Suprapubic skin (tissue), 4 donors: ENCODE results near the gene UCN2. TPM values are rescaled to one million over a fixed set of nuclear protein-coding genes. Genes with fewer than 3 reads are reported as not detected.

Source experiments
- DNase-seq, 2 donors: peaks; one replicate each; pipeline ENCODE4 v3.0.0-alpha.2; 2019; ENCODE audit warnings: low spot score in 2 of 2
- H3K27ac ChIP-seq: fragments of 200-600 bp; sonication (generic); one replicate; pipeline ENCODE4 v1.5.1; 2019
- H3K27me3 ChIP-seq: fragments of 200-600 bp; sonication (generic); one replicate; pipeline ENCODE4 v1.5.1; 2019
- H3K36me3 ChIP-seq: fragments of 200-600 bp; sonication (generic); one replicate; pipeline ENCODE4 v1.5.1; 2019
- H3K4me1 ChIP-seq: fragments of 200-600 bp; sonication (generic); one replicate; pipeline ENCODE4 v1.5.1; 2019
- H3K4me3 ChIP-seq: fragments of 200-600 bp; sonication (generic); one replicate; pipeline ENCODE4 v1.5.1; 2019; ENCODE audit warnings: mild to moderate bottlenecking
- H3K9me3 ChIP-seq: fragments of 200-600 bp; sonication (generic); one replicate; pipeline ENCODE4 v1.5.1; 2019
- CTCF ChIP-seq, 2 donors: fragments of 200-600 bp in 1 of 2; fragments of 450-650 bp in 1 of 2; sonication (generic) in 1 of 2; IDR thresholded peaks; one replicate each; pipeline ENCODE4 v1.5.1; 2016 to 2019; ENCODE audit warnings: antibody characterized with exemption in 2 of 2, mild to moderate bottlenecking in 1 of 2, moderate library complexity in 1 of 2
- EP300 ChIP-seq: sonication (generic); formaldehyde crosslinking; IDR thresholded peaks from one replicate; pipeline ENCODE4 v1.6.1; 2017; ENCODE audit warnings: antibody characterized with exemption
- POLR2A ChIP-seq, 2 donors: fragments of 450-650 bp; IDR thresholded peaks; one replicate each; pipeline ENCODE4 v1.6.1; 2017; ENCODE audit warnings: antibody characterized with exemption in 2 of 2, mild to moderate bottlenecking in 2 of 2, moderate library complexity in 2 of 2
- POLR2AphosphoS5 ChIP-seq, 3 donors: sonication (generic); formaldehyde crosslinking; IDR thresholded peaks; one replicate each; pipeline ENCODE4 v1.6.1; 2017; ENCODE audit warnings: antibody characterized with exemption in 3 of 3
- WGBS: methylation state at CpG from one replicate; pipeline ENCODE4 v1.1.5; 2018; 5-methylcytosine and 5-hydroxymethylcytosine counted together
- total RNA-seq, 4 donors: library from RNA; depleted of rRNA; stranded (reverse); fragments of >200 nt; gene quantifications; one replicate each; pipeline ENCODE4 v1.1.0, GENCODE V29; 2016

The UCN2 gene
- total RNA-seq, 4 donors from 2014 or later: 10.1 to 23.7 (median 18.0) TPM

DNA sequence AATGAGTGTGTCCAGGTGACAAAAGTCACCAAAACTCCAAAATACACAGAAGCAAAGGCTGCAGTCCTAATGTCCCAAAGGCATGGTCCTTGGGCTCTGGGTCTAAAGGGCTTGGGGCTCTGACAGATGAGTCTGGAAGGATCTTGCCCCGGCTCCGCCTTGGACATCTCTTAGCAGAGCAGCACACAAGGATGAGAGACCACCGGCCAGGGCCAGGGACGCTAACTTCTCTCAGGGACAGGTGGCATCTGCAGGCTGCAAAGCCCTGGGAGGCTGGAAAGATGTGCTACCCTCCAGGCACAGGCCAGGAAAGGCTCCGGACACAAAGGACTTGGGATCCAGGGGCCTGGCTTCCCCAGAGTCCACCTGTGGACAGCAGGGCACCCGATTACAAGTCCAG lies 45.5 kb downstream of the UCN2 start:
- no peak overlapping the region for H3K27ac ChIP-seq
- H3K36me3 ChIP-seq: peaks cover 4% of the 10 kb centered on the region
- DNase-seq: no peak
- no peak for TF ChIP-seq POLR2AphosphoS5 (IDR thresholded peaks at IDR 0.05)
- no peak for TF ChIP-seq POLR2A (IDR thresholded peaks at IDR 0.05)
- no peak for TF ChIP-seq EP300
- no peak for TF ChIP-seq CTCF (IDR thresholded peaks at IDR 0.05)
- no peaks in the 10 kb centered on the region for H3K9me3 ChIP-seq
- H3K27me3 ChIP-seq: no peaks in the 10 kb centered on the region
- peaks cover 5% of the 10 kb centered on the region for H3K4me1 ChIP-seq
- 95% methylated on average over 3 of the region's 6 CpGs for WGBS
- no peak overlapping the region for H3K4me3 ChIP-seq

DNA sequence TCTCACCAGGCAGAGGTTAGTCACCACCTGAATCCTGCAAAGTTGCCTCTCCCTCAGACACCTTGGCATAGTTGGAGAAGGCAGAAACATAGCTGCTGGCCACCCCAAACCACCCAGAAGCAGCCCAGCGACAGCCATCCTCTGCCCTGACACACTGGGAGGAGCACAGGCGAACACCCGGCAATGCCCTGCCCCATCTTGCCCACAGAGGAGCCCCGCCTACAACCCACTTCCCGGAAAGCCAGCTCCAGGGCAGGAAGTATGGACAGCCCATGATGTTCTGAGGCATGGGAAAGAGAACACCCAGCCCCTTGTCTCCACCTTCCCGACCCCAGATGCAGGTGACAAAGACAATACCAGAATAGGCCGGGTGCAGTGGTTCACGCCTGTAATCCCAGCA lies 47.0 kb downstream of the UCN2 start:
- Histone ChIP-seq H3K36me3 (peaks cover 4% of the 10 kb centered on the region), H3K4me3 (no peak overlapping the region), H3K27me3 (no peaks in the 10 kb centered on the region), H3K4me1 (peaks cover 5% of the 10 kb centered on the region), H3K9me3 (no peaks in the 10 kb centered on the region), H3K27ac (no peak overlapping the region)
- no peak for TF ChIP-seq POLR2A (IDR thresholded peaks at IDR 0.05)
- 41% methylated on average over 6 of the region's 8 CpGs for WGBS
- DNase-seq: no peak

GRCh38 chr3:48514431-48515227 lies 49.0 kb downstream of the UCN2 start:
- Histone ChIP-seq H3K9me3 (no peaks in the 10 kb centered on the region), H3K27ac (no peak overlapping the region), H3K27me3 (no peaks in the 10 kb centered on the region), H3K36me3 (peaks cover 4% of the 10 kb centered on the region), H3K4me3 (no peak overlapping the region), H3K4me1 (peaks cover 5% of the 10 kb centered on the region)
- TF ChIP-seq EP300: no peak
- TF ChIP-seq POLR2A (IDR thresholded peaks at IDR 0.05): no peak
- no peak for TF ChIP-seq POLR2AphosphoS5 (IDR thresholded peaks at IDR 0.05)
- TF ChIP-seq CTCF (IDR thresholded peaks at IDR 0.05): no peak
- no peak for DNase-seq
- 83% methylated on average over 8 of the region's 8 CpGs for WGBS

Other genes with a start within 250 kb of the UCN2 start
- gene SPINK8, start 230.1 kb downstream of the UCN2 start, total RNA-seq: not detected
- not detected for gene FBXW12, start 191.6 kb downstream of the UCN2 start, total RNA-seq
- 100 to 1,000 TPM; 188 to 384 (median 220) TPM for gene PLXNB1, start 133.7 kb downstream of the UCN2 start, total RNA-seq
- 10 to 100 TPM in 3 of 4 donors, 1 to 10 TPM in 1; 6.4 to 18.7 (median 13.6) TPM for gene CCDC51, start 123.7 kb downstream of the UCN2 start, total RNA-seq
- 100 to 1,000 TPM; 122 to 281 (median 190) TPM for gene TMA7, start 123.5 kb downstream of the UCN2 start, total RNA-seq
- 10 to 100 TPM in 2 of 4 donors, 1 to 10 TPM in 2; 8.7 to 12.7 (median 10.2) TPM for gene ATRIP, start 117.0 kb downstream of the UCN2 start, total RNA-seq
- 10 to 100 TPM; 60.1 to 98.0 (median 87.3) TPM for gene SHISA5, start 59.6 kb downstream of the UCN2 start, total RNA-seq
- gene PFKFB4, start 7.0 kb downstream of the UCN2 start, total RNA-seq: 10 to 100 TPM in 1 of 4 donors, 1 to 10 TPM in 3; 3.6 to 12.7 (median 8.3) TPM
- 100 to 1,000 TPM; 287 to 596 (median 348) TPM for gene COL7A1, start 31.5 kb upstream of the UCN2 start, total RNA-seq
- 100 to 1,000 TPM; 294 to 337 (median 319) TPM for gene UQCRC1, start 45.9 kb upstream of the UCN2 start, total RNA-seq
- not detected for gene TMEM89, start 58.0 kb upstream of the UCN2 start, total RNA-seq
- 10 to 100 TPM; 14.0 to 29.4 (median 24.1) TPM for gene SLC26A6, start 71.7 kb upstream of the UCN2 start, total RNA-seq
- gene CELSR3, start 99.1 kb upstream of the UCN2 start, total RNA-seq: 1 to 10 TPM; 1.6 to 3.2 (median 2.0) TPM
- gene NCKIPSD, start 122.1 kb upstream of the UCN2 start, total RNA-seq: 10 to 100 TPM; 34.8 to 59.2 (median 44.9) TPM
- 100 to 1,000 TPM; 169 to 269 (median 246) TPM for gene IP6K2, start 153.4 kb upstream of the UCN2 start, total RNA-seq